Suprapubic skin (tissue), 3 donors: ENCODE data around the gene HSPA8.

Source experiments
- CTCF ChIP-seq, 2 donors: fragments of 200-600 bp in 1 of 2; fragments of 450-650 bp in 1 of 2; sonication (generic) in 1 of 2; IDR thresholded peaks; one replicate each; pipeline ENCODE4 v1.5.1; 2016 to 2019; ENCODE audit warnings: antibody characterized with exemption in 2 of 2, mild to moderate bottlenecking in 1 of 2, moderate library complexity in 1 of 2
- EP300 ChIP-seq: sonication (generic); formaldehyde crosslinking; IDR thresholded peaks from one replicate; pipeline ENCODE4 v1.6.1; 2017; ENCODE audit warnings: antibody characterized with exemption
- POLR2A ChIP-seq, 2 donors: fragments of 450-650 bp; IDR thresholded peaks; one replicate each; pipeline ENCODE4 v1.6.1; 2017; ENCODE audit warnings: antibody characterized with exemption in 2 of 2, mild to moderate bottlenecking in 2 of 2, moderate library complexity in 2 of 2

GRCh38 chr11:123107945-123108495 is 46.1 kb upstream of the HSPA8 start:
- no peak for TF ChIP-seq CTCF (IDR thresholded peaks at IDR 0.05)
- TF ChIP-seq EP300, result no peak
- TF ChIP-seq POLR2A (IDR thresholded peaks at IDR 0.05), result no peak
